ENCODE data around the gene SLC6A6.

GRCh38 chr3:14508505-14508819 is 106.1 kb downstream of the SLC6A6 start:
- TF ChIP-seq, protein P1, sequence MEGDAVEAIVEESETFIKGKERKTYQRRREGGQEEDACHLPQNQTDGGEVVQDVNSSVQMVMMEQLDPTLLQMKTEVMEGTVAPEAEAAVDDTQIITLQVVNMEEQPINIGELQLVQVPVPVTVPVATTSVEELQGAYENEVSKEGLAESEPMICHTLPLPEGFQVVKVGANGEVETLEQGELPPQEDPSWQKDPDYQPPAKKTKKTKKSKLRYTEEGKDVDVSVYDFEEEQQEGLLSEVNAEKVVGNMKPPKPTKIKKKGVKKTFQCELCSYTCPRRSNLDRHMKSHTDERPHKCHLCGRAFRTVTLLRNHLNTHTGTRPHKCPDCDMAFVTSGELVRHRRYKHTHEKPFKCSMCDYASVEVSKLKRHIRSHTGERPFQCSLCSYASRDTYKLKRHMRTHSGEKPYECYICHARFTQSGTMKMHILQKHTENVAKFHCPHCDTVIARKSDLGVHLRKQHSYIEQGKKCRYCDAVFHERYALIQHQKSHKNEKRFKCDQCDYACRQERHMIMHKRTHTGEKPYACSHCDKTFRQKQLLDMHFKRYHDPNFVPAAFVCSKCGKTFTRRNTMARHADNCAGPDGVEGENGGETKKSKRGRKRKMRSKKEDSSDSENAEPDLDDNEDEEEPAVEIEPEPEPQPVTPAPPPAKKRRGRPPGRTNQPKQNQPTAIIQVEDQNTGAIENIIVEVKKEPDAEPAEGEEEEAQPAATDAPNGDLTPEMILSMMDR (conservative IDR thresholded peaks at IDR 0.05; ENCODE audit: low read depth in 2 of 2) = no peak
- TF ChIP-seq NANOG (IDR thresholded peaks at IDR 0.05; ENCODE audit: borderline replicate concordance) (no peak), POLR2AphosphoS5 (IDR thresholded peaks at IDR 0.05; ENCODE audit: low read depth) (no peak), CREB1 (CRISPR knock-in tag; IDR thresholded peaks at IDR 0.05; ENCODE audit: low read depth) (no peak), EZH2phosphoT487 (IDR thresholded peaks at IDR 0.05; ENCODE audit: unreplicated experiment) (no peak), EZH2 (IDR thresholded peaks at IDR 0.05; ENCODE audit: low read depth, unreplicated experiment) (no peak), ZNF462 (CRISPR knock-in tag; IDR thresholded peaks at IDR 0.05) (no peak)

Data from GM23338 (cell line).